Ovary (tissue), 3 donors: ENCODE results near the gene MST1R.

Source experiments
- CTCF ChIP-seq, 3 donors: fragments of 450-650 bp in 2 of 3; fragments of 200-600 bp in 1 of 3; IDR thresholded peaks; one replicate each; pipeline versions ENCODE4 v1.5.1 to v1.8.0; 2016 to 2022; ENCODE audit warnings: antibody characterized with exemption in 3 of 3, mild to moderate bottlenecking in 1 of 3
- EP300 ChIP-seq: sonication (generic); formaldehyde crosslinking; IDR thresholded peaks from one replicate; pipeline ENCODE4 v1.6.1; 2017; ENCODE audit warnings: antibody characterized with exemption
- POLR2A ChIP-seq: fragments of 450-650 bp; IDR thresholded peaks from one replicate; pipeline ENCODE4 v1.6.1; 2017; ENCODE audit warnings: antibody characterized with exemption, mild to moderate bottlenecking, moderate library complexity
- donor health status: DM: no; HTN: no; CAD: no.

GRCh38 chr3:49869525-49870126 is 34.0 kb downstream of the MST1R start, which contains the start of gene CAMKV:
- TF ChIP-seq CTCF (IDR thresholded peaks at IDR 0.05) (no peak), POLR2A (no peak), EP300 (no peak)
